ENCODE results near the gene DNLZ.

- TF ChIP-seq CTCF (conservative IDR thresholded peaks at IDR 0.05; ENCODE audit: low read length) = peak; percentile 85
- no peak for TF ChIP-seq EZH2phosphoT487 (IDR thresholded peaks at IDR 0.05; ENCODE audit: borderline replicate concordance, low read depth, low read length)
Measured at GRCh38 chr9:136400038-136400834, 36.7 kb upstream of the DNLZ start, which contains the start of gene SNAPC4.
